Activated CD8-positive, alpha-beta T cell treated with anti-CD3 and anti-CD28 coated beads for 36 hours (primary cell): ENCODE measurements around the gene ASXL2. TPM values are rescaled to one million over a fixed set of nuclear protein-coding genes. Genes with fewer than 3 reads are reported as not detected.

Source experiments
- ATAC-seq: fragments of 200-7000 bp; cut with Tn5 transposase; one replicate; pipeline ENCODE4 v1.10.0; 2021; ENCODE audit warnings: mild to moderate bottlenecking, moderate library complexity
- CTCF ChIA-PET: fragments of 350-600 bp; sonication (Branson Sonifier 250); formaldehyde crosslinking; loops from one replicate; lab custom pipeline; 2021; ENCODE audit warnings: antibody characterized with exemption; lab: Charles Lee
- POLR2A ChIA-PET: fragments of 350-600 bp; sonication (Branson Sonifier 250); formaldehyde crosslinking; loops from one replicate; lab custom pipeline; 2021; ENCODE audit warnings: antibody characterized with exemption; lab: Charles Lee
- DNase-seq: peaks from one replicate; pipeline ENCODE4 v3.0.0-alpha.2; 2020
- H3K27ac Mint-ChIP-seq: one replicate; pipeline ENCODE4 v1.8.0; 2021; ENCODE audit warnings: mild to moderate bottlenecking, mixed read lengths
- H3K27me3 Mint-ChIP-seq: one replicate; pipeline ENCODE4 v1.8.0; 2021; ENCODE audit warnings: mixed read lengths
- H3K36me3 Mint-ChIP-seq: one replicate; pipeline ENCODE4 v1.8.0; 2021; ENCODE audit warnings: low read depth, mixed read lengths
- H3K4me1 Mint-ChIP-seq: one replicate; pipeline ENCODE4 v1.8.0; 2021; ENCODE audit warnings: low read depth, mixed read lengths
- H3K4me3 Mint-ChIP-seq: one replicate; pipeline ENCODE4 v1.8.0; 2021; ENCODE audit warnings: mild to moderate bottlenecking, moderate library complexity, mixed read lengths
- H3K9me3 Mint-ChIP-seq: one replicate; pipeline ENCODE4 v1.8.0; 2021; ENCODE audit warnings: mixed read lengths
- intact Hi-C: fragments of 100-400 bp; cut with micrococcal nuclease; formaldehyde crosslinking; loops from one replicate; pipeline ENCODE4 v1.10.0; 2022
- total RNA-seq, 2 experiments: library from RNA; stranded (reverse); gene quantifications; one replicate each; pipeline ENCODE4 v1.2.3, GENCODE V29; 2021
- TF ChIP-seq, protein P1 (sequence below): fragments of 200-600 bp; IDR thresholded peaks from one replicate; pipeline ENCODE4 v1.8.0; 2022; ENCODE audit warnings: antibody characterized with exemption, mild to moderate bottlenecking

Gene ASXL2
- total RNA-seq, 2 experiments from 2014 or later, result 42.5 to 42.8 TPM

GRCh38 chr2:25720575-25720974, 157.7 kb downstream of the ASXL2 start:
- ChIA-PET CTCF (interaction anchor here (1.9 kb wide), 1 partner anchor 21 kb away, joined by 4 read pairs; no protein-coding TSS in a partner anchor), POLR2A (no interaction called here)
- DNase-seq (no peak), ATAC-seq (no peak)
- Mint-ChIP-seq H3K4me3 (no peak overlapping the region), H3K27ac (no peak overlapping the region), H3K27me3 (peaks cover 12% of the 10 kb centered on the region), H3K4me1 (peaks cover 4% of the 10 kb centered on the region), H3K9me3 (no peaks in the 10 kb centered on the region), H3K36me3 (no peaks in the 10 kb centered on the region)
- intact Hi-C loops, result no loop called here
- TF ChIP-seq, protein P1, sequence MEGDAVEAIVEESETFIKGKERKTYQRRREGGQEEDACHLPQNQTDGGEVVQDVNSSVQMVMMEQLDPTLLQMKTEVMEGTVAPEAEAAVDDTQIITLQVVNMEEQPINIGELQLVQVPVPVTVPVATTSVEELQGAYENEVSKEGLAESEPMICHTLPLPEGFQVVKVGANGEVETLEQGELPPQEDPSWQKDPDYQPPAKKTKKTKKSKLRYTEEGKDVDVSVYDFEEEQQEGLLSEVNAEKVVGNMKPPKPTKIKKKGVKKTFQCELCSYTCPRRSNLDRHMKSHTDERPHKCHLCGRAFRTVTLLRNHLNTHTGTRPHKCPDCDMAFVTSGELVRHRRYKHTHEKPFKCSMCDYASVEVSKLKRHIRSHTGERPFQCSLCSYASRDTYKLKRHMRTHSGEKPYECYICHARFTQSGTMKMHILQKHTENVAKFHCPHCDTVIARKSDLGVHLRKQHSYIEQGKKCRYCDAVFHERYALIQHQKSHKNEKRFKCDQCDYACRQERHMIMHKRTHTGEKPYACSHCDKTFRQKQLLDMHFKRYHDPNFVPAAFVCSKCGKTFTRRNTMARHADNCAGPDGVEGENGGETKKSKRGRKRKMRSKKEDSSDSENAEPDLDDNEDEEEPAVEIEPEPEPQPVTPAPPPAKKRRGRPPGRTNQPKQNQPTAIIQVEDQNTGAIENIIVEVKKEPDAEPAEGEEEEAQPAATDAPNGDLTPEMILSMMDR, result no peak

GRCh38 chr2:25714740-25715139, 163.5 kb downstream of the ASXL2 start:
- intact Hi-C loops, result no loop called here
- Mint-ChIP-seq H3K27me3 (peaks cover 12% of the 10 kb centered on the region), H3K4me3 (no peak overlapping the region), H3K27ac (no peak overlapping the region), H3K9me3 (no peaks in the 10 kb centered on the region), H3K36me3 (no peaks in the 10 kb centered on the region), H3K4me1 (peaks cover 12% of the 10 kb centered on the region)
- ChIA-PET CTCF (interaction anchor here (2.5 to 3.0 kb wide), 2 partner anchors 15 to 108 kb away, joined by 10 to 14 read pairs; no protein-coding TSS in a partner anchor), POLR2A (interaction anchor here (0.6 kb wide), 1 partner anchor 549 kb away, joined by 5 read pairs; no protein-coding TSS in a partner anchor)
- TF ChIP-seq, protein P1, result no peak
- ATAC-seq (no peak), DNase-seq (no peak)

GRCh38 chr2:25712455-25712854, 165.8 kb downstream of the ASXL2 start:
- intact Hi-C loops, result no loop called here
- peaks cover 12% of the 10 kb centered on the region for H3K27me3 Mint-ChIP-seq
- no peak for ATAC-seq
- TF ChIP-seq, protein P1, result no peak
- peaks cover 8% of the 10 kb centered on the region for H3K4me1 Mint-ChIP-seq
- no peak for DNase-seq
- no peak overlapping the region for H3K4me3 Mint-ChIP-seq
- POLR2A ChIA-PET, result interaction anchor here (0.6 kb wide), 1 partner anchor 181 kb away, joined by 3 read pairs; no protein-coding TSS in a partner anchor
- no peak overlapping the region for H3K27ac Mint-ChIP-seq
- CTCF ChIA-PET, result no interaction called here
- H3K9me3 Mint-ChIP-seq, result no peaks in the 10 kb centered on the region
- no peaks in the 10 kb centered on the region for H3K36me3 Mint-ChIP-seq

GRCh38 chr2:25711675-25712354, 166.5 kb downstream of the ASXL2 start:
- no peaks in the 10 kb centered on the region for H3K36me3 Mint-ChIP-seq
- peaks cover 11% of the 10 kb centered on the region for H3K27me3 Mint-ChIP-seq
- ATAC-seq (no peak), DNase-seq (peak; percentile 15)
- H3K27ac Mint-ChIP-seq, result no peak overlapping the region
- CTCF ChIA-PET, result interaction anchor here (1.0 to 4.5 kb wide), 2 partner anchors 12 to 47 kb away, joined by 3 to 35 read pairs; no protein-coding TSS in a partner anchor
- no peaks in the 10 kb centered on the region for H3K9me3 Mint-ChIP-seq
- POLR2A ChIA-PET, result no interaction called here
- H3K4me1 Mint-ChIP-seq, result peaks cover 8% of the 10 kb centered on the region
- peak overlapping the region; percentile 54 for H3K4me3 Mint-ChIP-seq
- TF ChIP-seq, protein P1, result no peak
- intact Hi-C loops, result no loop called here

DNA sequence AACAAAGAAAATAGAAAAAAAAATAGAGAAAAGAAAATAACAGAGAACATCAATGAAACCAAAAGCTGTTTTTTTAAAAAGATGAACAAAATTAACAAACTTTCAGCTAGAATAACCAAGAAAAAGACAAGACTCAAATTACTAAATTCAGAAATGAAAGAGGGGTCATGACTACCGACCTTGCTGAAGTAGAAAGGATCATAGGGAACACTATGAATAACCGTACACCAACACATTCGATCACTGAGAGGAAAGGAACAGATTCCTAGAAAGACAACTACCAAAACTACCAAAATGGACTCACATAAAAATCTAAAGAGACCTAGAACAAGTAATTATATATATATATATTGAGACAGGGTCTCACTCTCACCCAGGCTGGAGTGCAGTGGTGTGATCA, 167.5 kb downstream of the ASXL2 start:
- Mint-ChIP-seq H3K27me3 (peaks cover 9% of the 10 kb centered on the region), H3K27ac (no peak overlapping the region), H3K9me3 (no peaks in the 10 kb centered on the region), H3K4me1 (peaks cover 8% of the 10 kb centered on the region), H3K36me3 (no peaks in the 10 kb centered on the region), H3K4me3 (no peak overlapping the region)
- POLR2A ChIA-PET, result interaction anchor here (0.7 kb wide), 1 partner anchor 103 kb away, joined by 3 read pairs; no protein-coding TSS in a partner anchor
- DNase-seq (no peak), ATAC-seq (no peak)
- TF ChIP-seq, protein P1, result no peak
- CTCF ChIA-PET, result interaction anchor here (4.5 kb wide), 1 partner anchor 11 kb away, joined by 35 read pairs; no protein-coding TSS in a partner anchor
- intact Hi-C loops, result no loop called here
